ENCODE measurements around the gene ONECUT2.

GRCh38 chr18:57435846-57436190, 644 bp downstream of the ONECUT2 start:
- TF ChIP-seq CTCF (IDR thresholded peaks at IDR 0.05): no peak
- TF ChIP-seq POLR2A (IDR thresholded peaks at IDR 0.05): no peak

Measured in uterus (tissue), 2 donors.